GM23248 (cell line): ENCODE measurements around the gene ACE.

Experiments used
- EZH2 ChIP-seq: fragments of 200-600 bp; sonication (generic); IDR thresholded peaks from 2 replicates; pipeline ENCODE4 v1.6.1; 2018; ENCODE audit warnings: antibody characterized with exemption, mild to moderate bottlenecking; ENCODE audit not compliant: insufficient read depth, poor library complexity, severe bottlenecking
- EZH2phosphoT487 ChIP-seq: fragments of 200-600 bp; sonication (generic); IDR thresholded peaks from 2 replicates; pipeline ENCODE4 v1.6.1; 2018; ENCODE audit warnings: antibody characterized with exemption, moderate library complexity, mild to moderate bottlenecking, low read depth; ENCODE audit not compliant: insufficient read depth

GRCh38 chr17:63447471-63448009, 29.3 kb upstream of the ACE start:
- TF ChIP-seq EZH2 (no peak), EZH2phosphoT487 (no peak)
